ENCODE measurements around the gene A2M. TPM values are rescaled to one million over a fixed set of nuclear protein-coding genes. Genes with fewer than 3 reads are reported as not detected.

The A2M gene
- total and polyA plus RNA-seq, 2 donors (not counting 3 experiments of a cell fraction or from before 2014, with no cell fraction given): 11.5 to 16.9 TPM

GRCh38 chr12:9071518-9071917 is 44.2 kb downstream of the A2M start:
- dilution Hi-C loops (cut with MboI; ENCODE audit: extremely low pct_ligation_motif_present, low sequenced_read_pairs): no loop called here
- CTCF ChIA-PET: interaction anchor here (0.9 kb wide), 1 partner anchor 44 kb away, joined by 3 read pairs; the partner anchor contains the start of gene A2M
- Histone ChIP-seq H2AFZ (ENCODE audit: low read depth, low read length) (no peak overlapping the region), H3K9me1 (replicated peaks; ENCODE audit: control insufficient read depth, extremely low read depth, insufficient read depth, low read length) (no peaks in the 10 kb centered on the region), H3K27me3 (ENCODE audit: control insufficient read depth in 2 of 2, insufficient read depth in 2 of 2, low read length in 2 of 2) (peaks cover 6 to 7% of the 10 kb centered on the region in 2 experiments), H3K4me1 (ENCODE audit: control insufficient read depth, extremely low read depth, insufficient read depth, low read length) (no peaks in the 10 kb centered on the region), H3K27ac (ENCODE audit: insufficient read depth, low read depth, low read length) (no peak overlapping the region), H3K36me3 (ENCODE audit: control insufficient read depth in 2 of 2, extremely low read depth in 1 of 2, insufficient read depth in 2 of 2, low read length in 2 of 2) (no peaks in the 10 kb centered on the region), H3K9ac (replicated peaks; ENCODE audit: extremely low read depth, insufficient read depth, low read length) (no peak overlapping the region), H3K4me2 (ENCODE audit: insufficient read depth, low read length) (no peak overlapping the region), H3K4me3 (replicated peaks in 1 of 3; ENCODE audit: insufficient read depth in 1 of 3, low read depth in 1 of 3, low read length in 3 of 3) (no peak overlapping the region), H3K79me2 (ENCODE audit: control insufficient read depth, insufficient read depth, low read length) (no peaks in the 10 kb centered on the region), H3K9me3 (replicated peaks; ENCODE audit: control insufficient read depth, insufficient read depth, low read length) (no peaks in the 10 kb centered on the region), H4K20me1 (replicated peaks; ENCODE audit: control insufficient read depth, extremely low read depth, insufficient read depth, low read length) (no peaks in the 10 kb centered on the region)
- BruUV-seq (replicated peaks): no TSS peak
- POLR2A ChIA-PET: no interaction called here
- TF ChIP-seq FOS (IDR thresholded peaks at IDR 0.05; ENCODE audit: borderline replicate concordance, insufficient read depth, low read length) (no peak), POLR2AphosphoS5 (IDR thresholded peaks at IDR 0.05; ENCODE audit: insufficient read depth, low read depth, low read length) (no peak)
- FAIRE-seq: no peak
- intact Hi-C loops (cut with micrococcal nuclease): no loop called here
- no peak for DNase-seq (ENCODE audit: low read depth, low spot score)

DNA sequence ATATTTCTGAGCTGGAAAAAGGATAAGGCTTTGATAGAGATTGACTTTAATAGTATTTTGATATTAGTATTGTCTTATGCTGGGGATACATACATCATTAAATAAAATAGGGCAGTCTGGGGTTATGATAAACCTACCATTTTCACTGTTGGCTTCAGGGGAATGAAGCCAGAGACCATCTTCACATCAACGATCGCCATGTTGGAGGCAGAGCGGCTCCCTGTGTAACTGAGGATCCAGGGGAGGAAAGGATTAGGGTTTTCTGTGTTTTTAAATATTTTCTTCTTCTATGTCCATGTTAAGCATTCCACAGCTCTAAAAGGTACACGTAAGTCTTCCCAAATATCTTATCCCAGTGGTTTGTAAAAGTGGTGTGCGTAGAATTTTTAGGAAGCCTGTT is 45.4 kb downstream of the A2M start:
- FAIRE-seq (no peak), DNase-seq (ENCODE audit: low read depth, low spot score) (no peak)
- Histone ChIP-seq H3K79me2 (ENCODE audit: control insufficient read depth, insufficient read depth, low read length) (no peaks in the 10 kb centered on the region), H3K4me3 (replicated peaks in 1 of 3; ENCODE audit: insufficient read depth in 1 of 3, low read depth in 1 of 3, low read length in 3 of 3) (no peak overlapping the region), H3K27ac (ENCODE audit: insufficient read depth, low read depth, low read length) (no peak overlapping the region), H3K9me3 (replicated peaks; ENCODE audit: control insufficient read depth, insufficient read depth, low read length) (no peaks in the 10 kb centered on the region), H3K4me2 (ENCODE audit: insufficient read depth, low read length) (no peak overlapping the region), H2AFZ (ENCODE audit: low read depth, low read length) (no peak overlapping the region), H3K9me1 (replicated peaks; ENCODE audit: control insufficient read depth, extremely low read depth, insufficient read depth, low read length) (no peaks in the 10 kb centered on the region), H3K4me1 (ENCODE audit: control insufficient read depth, extremely low read depth, insufficient read depth, low read length) (no peaks in the 10 kb centered on the region), H3K27me3 (ENCODE audit: control insufficient read depth in 2 of 2, insufficient read depth in 2 of 2, low read length in 2 of 2) (peaks cover 6 to 9% of the 10 kb centered on the region in 2 experiments), H4K20me1 (replicated peaks; ENCODE audit: control insufficient read depth, extremely low read depth, insufficient read depth, low read length) (no peaks in the 10 kb centered on the region), H3K9ac (replicated peaks; ENCODE audit: extremely low read depth, insufficient read depth, low read length) (no peak overlapping the region), H3K36me3 (ENCODE audit: control insufficient read depth in 2 of 2, extremely low read depth in 1 of 2, insufficient read depth in 2 of 2, low read length in 2 of 2) (no peaks in the 10 kb centered on the region)
- dilution Hi-C loops (cut with MboI; ENCODE audit: extremely low pct_ligation_motif_present, low sequenced_read_pairs): no loop called here
- POLR2A ChIA-PET: no interaction called here
- TF ChIP-seq POLR2A (IDR thresholded peaks at IDR 0.05; ENCODE audit: low read depth, low read length) (no peak), FOS (IDR thresholded peaks at IDR 0.05; ENCODE audit: borderline replicate concordance, insufficient read depth, low read length) (no peak), MYC (IDR thresholded peaks at IDR 0.05; ENCODE audit: low read depth, low read length) (no peak), GATA2 (IDR thresholded peaks at IDR 0.05; ENCODE audit: insufficient read depth, insufficient read length, low read depth, low read length) (no peak), EZH2 (IDR thresholded peaks at IDR 0.05; ENCODE audit: borderline replicate concordance, low read depth, low read length, severe bottlenecking) (no peak), JUN (IDR thresholded peaks at IDR 0.05; ENCODE audit: borderline replicate concordance, insufficient read depth, insufficient read length, low read depth) (no peak), POLR2AphosphoS5 (IDR thresholded peaks at IDR 0.05; ENCODE audit: insufficient read depth, low read depth, low read length) (no peak)
- TF ChIP-seq, protein P1, sequence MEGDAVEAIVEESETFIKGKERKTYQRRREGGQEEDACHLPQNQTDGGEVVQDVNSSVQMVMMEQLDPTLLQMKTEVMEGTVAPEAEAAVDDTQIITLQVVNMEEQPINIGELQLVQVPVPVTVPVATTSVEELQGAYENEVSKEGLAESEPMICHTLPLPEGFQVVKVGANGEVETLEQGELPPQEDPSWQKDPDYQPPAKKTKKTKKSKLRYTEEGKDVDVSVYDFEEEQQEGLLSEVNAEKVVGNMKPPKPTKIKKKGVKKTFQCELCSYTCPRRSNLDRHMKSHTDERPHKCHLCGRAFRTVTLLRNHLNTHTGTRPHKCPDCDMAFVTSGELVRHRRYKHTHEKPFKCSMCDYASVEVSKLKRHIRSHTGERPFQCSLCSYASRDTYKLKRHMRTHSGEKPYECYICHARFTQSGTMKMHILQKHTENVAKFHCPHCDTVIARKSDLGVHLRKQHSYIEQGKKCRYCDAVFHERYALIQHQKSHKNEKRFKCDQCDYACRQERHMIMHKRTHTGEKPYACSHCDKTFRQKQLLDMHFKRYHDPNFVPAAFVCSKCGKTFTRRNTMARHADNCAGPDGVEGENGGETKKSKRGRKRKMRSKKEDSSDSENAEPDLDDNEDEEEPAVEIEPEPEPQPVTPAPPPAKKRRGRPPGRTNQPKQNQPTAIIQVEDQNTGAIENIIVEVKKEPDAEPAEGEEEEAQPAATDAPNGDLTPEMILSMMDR (IDR thresholded peaks at IDR 0.05; ENCODE audit: extremely low read depth in 1 of 2, insufficient read depth in 1 of 2, low read depth in 1 of 2, low read length in 2 of 2): no peak
- TF ChIP-seq, protein P2, sequence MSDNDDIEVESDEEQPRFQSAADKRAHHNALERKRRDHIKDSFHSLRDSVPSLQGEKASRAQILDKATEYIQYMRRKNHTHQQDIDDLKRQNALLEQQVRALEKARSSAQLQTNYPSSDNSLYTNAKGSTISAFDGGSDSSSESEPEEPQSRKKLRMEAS (IDR thresholded peaks at IDR 0.05; ENCODE audit: insufficient read depth, insufficient read length): no peak
- BruUV-seq (replicated peaks): no TSS peak
- CTCF ChIA-PET: interaction anchor here (0.9 kb wide), 1 partner anchor 45 kb away, joined by 3 read pairs; the partner anchor contains the start of gene A2M
- intact Hi-C loops (cut with micrococcal nuclease): no loop called here
